ENCODE data around the gene TMEM150C. TPM values are rescaled to one million over a fixed set of nuclear protein-coding genes. Genes with fewer than 3 reads are reported as not detected.

TMEM150C gene
- total and polyA plus RNA-seq, 11 donors: 6.2 to 22.9 (median 12.6) TPM

DNA sequence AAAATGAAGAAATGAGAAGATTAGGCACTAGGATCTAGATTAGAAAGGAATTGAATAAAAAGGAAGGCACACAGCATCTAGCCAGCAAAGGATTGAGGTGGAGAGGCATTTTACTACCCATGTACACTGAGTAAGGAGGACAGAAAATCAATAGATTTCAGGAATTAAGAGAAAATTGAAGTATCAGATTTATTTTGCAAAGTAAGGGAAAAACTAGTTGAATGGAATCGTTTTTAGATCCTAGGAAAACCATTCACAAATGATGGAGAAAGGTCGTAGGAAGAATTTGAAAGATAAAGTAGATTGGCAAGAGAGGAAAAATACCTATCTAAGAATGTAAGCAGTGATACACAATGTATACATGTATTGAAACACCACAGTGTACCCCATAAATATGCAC is 100.1 kb downstream of the TMEM150C start:
- H3K4me1 ChIP-seq: peaks cover 0 to 9% (median 1%) of the 10 kb centered on the region in 12 donors
- DNase-seq: no peak
- WGBS, 4 donors: 74 to 86% (median 78%) methylated on average over 2 of the region's 2 CpGs
- H3K36me3 ChIP-seq: peaks cover 0 to 50% (median 43%) of the 10 kb centered on the region in 9 donors
- TF ChIP-seq POLR2A (IDR thresholded peaks at IDR 0.05): no peak
- no peak for TF ChIP-seq CTCF (IDR thresholded peaks at IDR 0.05)
- no peaks in the 10 kb centered on the region for H3K27me3 ChIP-seq
- H3K27ac ChIP-seq: no peak overlapping the region
- no peak for ATAC-seq
- no peaks in the 10 kb centered on the region for H3K9me3 ChIP-seq
- H3K4me3 ChIP-seq: no peak overlapping the region
- intact Hi-C loops (cut with DNase I): loop anchor here (1.0 to 10.0 kb wide), 13 partner anchors 101 to 803 kb away; partner anchors contain the start of genes THAP9 (in 1 of the 10) and TMEM150C (in 1 of the 10)

GRCh38 chr4:82458729-82459128 is 103.1 kb downstream of the TMEM150C start:
- Histone ChIP-seq H3K4me3 (no peak overlapping the region), H3K27ac (no peak overlapping the region), H3K36me3 (peaks cover 0 to 76% (median 69%) of the 10 kb centered on the region in 9 donors), H3K27me3 (no peaks in the 10 kb centered on the region), H3K4me1 (peaks cover 0 to 5% (median 1%) of the 10 kb centered on the region in 12 donors), H3K9me3 (no peaks in the 10 kb centered on the region)
- TF ChIP-seq CTCF (IDR thresholded peaks at IDR 0.05) (no peak), POLR2A (IDR thresholded peaks at IDR 0.05) (no peak)
- DNase-seq: no peak
- intact Hi-C loops (cut with DNase I): no loop called here
- ATAC-seq: no peak
- WGBS, 4 donors: 71 to 89% (median 85%) methylated on average over 2 of the region's 2 CpGs

- Histone ChIP-seq H3K4me3 (no peak overlapping the region), H3K27me3 (no peaks in the 10 kb centered on the region), H3K4me1 (no peaks in the 10 kb centered on the region), H3K27ac (no peak overlapping the region), H3K9me3 (no peaks in the 10 kb centered on the region), H3K36me3 (peaks cover 0 to 91% (median 83%) of the 10 kb centered on the region in 9 donors)
- no peak for DNase-seq
- TF ChIP-seq CTCF (IDR thresholded peaks at IDR 0.05) (no peak), POLR2A (IDR thresholded peaks at IDR 0.05) (no peak)
- WGBS, 4 donors: 85 to 89% (median 85%) methylated on average over 7 of the region's 7 CpGs
- no peak for ATAC-seq
- intact Hi-C loops (cut with DNase I): no loop called here
Observed at GRCh38 chr4:82457266-82457665, 104.5 kb downstream of the TMEM150C start.

GRCh38 chr4:82452026-82452425 is 109.8 kb downstream of the TMEM150C start:
- H3K4me1 ChIP-seq: no peaks in the 10 kb centered on the region
- intact Hi-C loops (cut with DNase I): no loop called here
- no peak for ATAC-seq
- DNase-seq: no peak
- H3K27ac ChIP-seq: no peak overlapping the region
- H3K9me3 ChIP-seq: no peaks in the 10 kb centered on the region
- H3K27me3 ChIP-seq: no peaks in the 10 kb centered on the region
- TF ChIP-seq POLR2A (IDR thresholded peaks at IDR 0.05) (no peak), CTCF (IDR thresholded peaks at IDR 0.05) (no peak)
- no peak overlapping the region for H3K4me3 ChIP-seq
- peaks cover 0 to 90% (median 81%) of the 10 kb centered on the region in 9 donors for H3K36me3 ChIP-seq
- 94 to 98% (median 97%) methylated on average over 7 of the region's 7 CpGs for WGBS, 4 donors

Data from heart left ventricle (tissue), 16 donors.